Activated CD4-positive, alpha-beta memory T cell treated with anti-CD3 and anti-CD28 coated beads, Interleukin-2, amount 10 ng/mL, durations not matched to agents 7 days and 5 days (primary cell): ENCODE measurements around the gene TBC1D19. TPM values are rescaled to one million over a fixed set of nuclear protein-coding genes. Genes with fewer than 3 reads are reported as not detected.

Source experiments
- CTCF ChIA-PET: fragments of 350-600 bp; sonication (Branson Sonifier 250); formaldehyde crosslinking; loops from one replicate; lab custom pipeline; 2021; ENCODE audit warnings: antibody characterized with exemption, inconsistent platforms; lab: Charles Lee
- POLR2A ChIA-PET: fragments of 350-600 bp; sonication (Branson Sonifier 250); formaldehyde crosslinking; loops from one replicate; lab custom pipeline; 2021; ENCODE audit warnings: antibody characterized with exemption; lab: Charles Lee
- DNase-seq: peaks from one replicate; pipeline ENCODE4 v3.0.0-alpha.2; 2020
- H3K27ac Mint-ChIP-seq: one replicate; pipeline ENCODE4 v1.8.0; 2021; ENCODE audit warnings: mild to moderate bottlenecking, mixed read lengths
- H3K27me3 Mint-ChIP-seq: one replicate; pipeline ENCODE4 v1.8.0; 2021; ENCODE audit warnings: mixed read lengths
- H3K36me3 Mint-ChIP-seq: one replicate; pipeline ENCODE4 v1.8.0; 2021; ENCODE audit warnings: low read depth, mixed read lengths
- H3K4me1 Mint-ChIP-seq: one replicate; pipeline ENCODE4 v1.8.0; 2021; ENCODE audit warnings: mixed read lengths
- H3K4me3 Mint-ChIP-seq: one replicate; pipeline ENCODE4 v1.8.0; 2021; ENCODE audit warnings: mild to moderate bottlenecking, mixed read lengths
- H3K9me3 Mint-ChIP-seq: one replicate; pipeline ENCODE4 v1.8.0; 2021; ENCODE audit warnings: mixed read lengths
- total RNA-seq, 2 experiments: library from RNA; stranded (reverse); gene quantifications; one replicate each; pipeline ENCODE4 v1.2.3, GENCODE V29; 2021

TBC1D19 gene
- total RNA-seq, 2 experiments from 2014 or later: 5.6 to 7.1 TPM

GRCh38 chr4:26701786-26702227, 117.9 kb downstream of the TBC1D19 start:
- no peak overlapping the region for H3K4me3 Mint-ChIP-seq
- H3K9me3 Mint-ChIP-seq: peaks cover 5% of the 10 kb centered on the region
- ChIA-PET POLR2A (no interaction called here), CTCF (no interaction called here)
- H3K27me3 Mint-ChIP-seq: no peaks in the 10 kb centered on the region
- no peak overlapping the region for H3K27ac Mint-ChIP-seq
- H3K4me1 Mint-ChIP-seq: no peaks in the 10 kb centered on the region
- H3K36me3 Mint-ChIP-seq: no peaks in the 10 kb centered on the region
- no peak for DNase-seq

- Mint-ChIP-seq H3K9me3 (peaks cover 4% of the 10 kb centered on the region), H3K36me3 (no peaks in the 10 kb centered on the region), H3K27ac (no peak overlapping the region), H3K4me3 (no peak overlapping the region), H3K27me3 (no peaks in the 10 kb centered on the region), H3K4me1 (no peaks in the 10 kb centered on the region)
- CTCF ChIA-PET: no interaction called here
- POLR2A ChIA-PET: no interaction called here
- DNase-seq: no peak
Measured at GRCh38 chr4:26707342-26707741, 123.5 kb downstream of the TBC1D19 start.

GRCh38 chr4:26709246-26709645, 125.4 kb downstream of the TBC1D19 start:
- Mint-ChIP-seq H3K9me3 (peaks cover 4% of the 10 kb centered on the region), H3K36me3 (no peaks in the 10 kb centered on the region), H3K27ac (no peak overlapping the region), H3K4me3 (no peak overlapping the region), H3K4me1 (no peaks in the 10 kb centered on the region), H3K27me3 (no peaks in the 10 kb centered on the region)
- no peak for DNase-seq
- CTCF ChIA-PET: no interaction called here
- POLR2A ChIA-PET: no interaction called here

DNA sequence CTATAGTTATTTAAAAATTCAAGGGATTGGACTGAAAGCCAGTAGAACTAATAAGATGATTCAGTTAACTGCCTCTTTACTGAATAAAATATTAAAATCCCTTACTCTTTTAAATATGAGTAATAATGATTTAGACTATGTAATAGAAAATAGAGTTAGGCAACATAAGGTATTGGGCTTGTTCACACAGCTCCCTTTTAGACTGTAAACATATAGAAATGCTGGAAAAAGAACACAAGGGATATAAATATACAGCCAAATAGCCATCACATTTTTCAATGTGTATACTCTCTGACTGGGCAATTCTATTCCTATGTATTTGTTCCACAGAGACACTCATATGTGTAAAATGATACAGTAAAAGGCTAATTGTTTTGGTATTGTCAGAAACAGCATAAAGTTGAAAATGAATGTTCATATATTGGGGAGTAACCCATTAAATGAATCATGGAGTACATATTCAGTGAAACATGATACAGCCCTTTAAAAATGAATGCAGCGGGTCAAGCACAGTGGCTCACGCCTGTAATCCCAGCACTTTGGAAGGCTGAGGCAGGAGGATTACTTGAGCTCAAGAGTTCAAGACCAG, 129.8 kb downstream of the TBC1D19 start:
- no peaks in the 10 kb centered on the region for H3K36me3 Mint-ChIP-seq
- no peaks in the 10 kb centered on the region for H3K9me3 Mint-ChIP-seq
- POLR2A ChIA-PET: no interaction called here
- CTCF ChIA-PET: no interaction called here
- H3K27me3 Mint-ChIP-seq: no peaks in the 10 kb centered on the region
- no peak overlapping the region for H3K4me3 Mint-ChIP-seq
- H3K4me1 Mint-ChIP-seq: no peaks in the 10 kb centered on the region
- H3K27ac Mint-ChIP-seq: no peak overlapping the region
- no peak for DNase-seq

DNA sequence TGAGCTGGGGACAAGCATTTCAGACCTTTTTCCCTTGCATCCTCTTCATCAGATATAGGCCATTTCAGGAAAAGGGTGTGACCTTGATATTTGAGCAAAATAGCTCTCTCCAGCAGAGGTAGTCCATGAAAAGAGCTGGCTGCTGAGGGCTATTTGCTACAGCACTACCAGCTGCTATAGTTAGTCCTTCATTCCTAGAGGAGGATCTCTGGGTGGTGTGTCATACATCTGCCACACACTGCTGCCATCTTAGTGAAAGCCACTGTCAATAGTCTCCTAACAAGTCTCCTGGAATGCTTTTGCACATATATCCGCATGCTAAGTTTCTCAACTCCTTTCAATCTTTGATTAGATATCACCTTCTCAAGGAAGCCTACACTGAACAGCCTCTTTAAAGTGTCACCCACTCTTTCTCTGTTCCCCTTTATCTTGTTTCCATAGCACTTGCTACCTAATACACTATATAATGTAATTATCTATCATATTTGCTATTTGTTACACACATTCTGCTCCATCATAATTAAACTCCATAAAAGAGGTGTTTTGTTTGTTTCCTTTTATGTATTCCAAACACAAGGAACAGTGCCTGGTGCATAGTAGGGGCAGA, 131.9 kb downstream of the TBC1D19 start:
- Mint-ChIP-seq H3K4me3 (no peak overlapping the region), H3K36me3 (no peaks in the 10 kb centered on the region), H3K4me1 (no peaks in the 10 kb centered on the region), H3K27ac (no peak overlapping the region), H3K9me3 (no peaks in the 10 kb centered on the region), H3K27me3 (no peaks in the 10 kb centered on the region)
- DNase-seq: no peak
- POLR2A ChIA-PET: interaction anchor here (0.6 kb wide), 1 partner anchor 49 kb away, joined by 3 read pairs; no protein-coding TSS in a partner anchor
- CTCF ChIA-PET: no interaction called here

DNA sequence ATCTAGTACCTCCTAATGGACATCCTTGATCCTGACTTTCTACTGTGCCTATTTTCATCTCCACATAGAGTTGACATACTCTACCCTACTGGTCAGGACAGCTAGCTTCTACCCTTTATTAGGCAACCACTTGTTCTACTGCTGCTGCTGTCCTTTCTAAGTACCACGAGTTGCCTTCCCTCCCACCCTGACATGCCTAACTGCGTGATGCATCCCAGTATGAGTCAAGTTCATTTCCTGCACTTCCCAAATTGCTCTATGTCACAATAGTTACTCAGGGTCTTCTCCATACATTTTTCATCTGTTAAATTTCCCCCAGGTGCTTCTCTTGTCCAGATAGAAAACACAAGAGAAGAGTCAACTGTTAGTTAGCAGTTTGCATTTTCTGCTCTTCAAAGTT, 133.4 kb downstream of the TBC1D19 start:
- Mint-ChIP-seq H3K36me3 (no peaks in the 10 kb centered on the region), H3K4me1 (no peaks in the 10 kb centered on the region), H3K4me3 (no peak overlapping the region), H3K9me3 (no peaks in the 10 kb centered on the region), H3K27me3 (no peaks in the 10 kb centered on the region), H3K27ac (no peak overlapping the region)
- POLR2A ChIA-PET: no interaction called here
- no peak for DNase-seq
- CTCF ChIA-PET: no interaction called here

- CTCF ChIA-PET: interaction anchor here (1.0 to 1.3 kb wide), 2 partner anchors 9 to 138 kb away, joined by 3 read pairs; no protein-coding TSS in a partner anchor
Measured at GRCh38 chr4:26719954-26720552, 136.2 kb downstream of the TBC1D19 start.

GRCh38 chr4:26721685-26722084, 137.8 kb downstream of the TBC1D19 start:
- POLR2A ChIA-PET: no interaction called here
- Mint-ChIP-seq H3K4me1 (peaks cover 7% of the 10 kb centered on the region), H3K36me3 (no peaks in the 10 kb centered on the region), H3K27ac (no peak overlapping the region), H3K27me3 (no peaks in the 10 kb centered on the region), H3K9me3 (no peaks in the 10 kb centered on the region), H3K4me3 (no peak overlapping the region)
- CTCF ChIA-PET: interaction anchor here (0.7 to 0.8 kb wide), 2 partner anchors 48 to 264 kb away, joined by 3 read pairs; no protein-coding TSS in a partner anchor
- no peak for DNase-seq

More at GRCh38 chr4:26719954-26720552, 136.2 kb downstream of the TBC1D19 start:
- Mint-ChIP-seq H3K36me3 (no peaks in the 10 kb centered on the region), H3K9me3 (no peaks in the 10 kb centered on the region), H3K27me3 (no peaks in the 10 kb centered on the region), H3K4me1 (peaks cover 7% of the 10 kb centered on the region), H3K4me3 (no peak overlapping the region), H3K27ac (no peak overlapping the region)
- no peak for DNase-seq
- POLR2A ChIA-PET: no interaction called here

- Mint-ChIP-seq H3K4me1 (peaks cover 7% of the 10 kb centered on the region), H3K27me3 (no peaks in the 10 kb centered on the region), H3K4me3 (no peak overlapping the region), H3K27ac (no peak overlapping the region), H3K9me3 (no peaks in the 10 kb centered on the region), H3K36me3 (no peaks in the 10 kb centered on the region)
- no peak for DNase-seq
- ChIA-PET CTCF (no interaction called here), POLR2A (no interaction called here)
Measured at GRCh38 chr4:26723216-26723615, 139.3 kb downstream of the TBC1D19 start.

DNA sequence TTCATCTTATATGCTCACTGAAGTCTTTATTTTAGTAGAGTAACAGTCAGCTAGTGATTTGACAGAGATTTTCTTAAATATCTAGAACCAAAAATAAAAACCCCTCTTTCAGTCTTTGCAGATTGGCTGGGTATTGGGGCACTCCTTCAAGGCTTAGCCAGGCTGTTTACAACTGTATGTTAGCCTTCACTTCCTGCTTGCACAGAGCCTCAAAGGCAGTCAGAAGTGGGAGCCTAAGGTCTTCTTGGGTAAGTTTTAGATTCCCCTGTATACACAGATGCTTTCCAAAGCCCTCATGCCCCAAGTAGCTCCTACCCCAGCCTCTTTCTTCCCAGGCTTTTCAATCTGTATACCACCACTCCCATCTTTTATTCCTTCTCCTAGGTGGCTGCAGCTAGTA, 140.7 kb downstream of the TBC1D19 start:
- Mint-ChIP-seq H3K36me3 (no peaks in the 10 kb centered on the region), H3K27me3 (no peaks in the 10 kb centered on the region), H3K4me3 (no peak overlapping the region), H3K4me1 (peaks cover 7% of the 10 kb centered on the region), H3K27ac (no peak overlapping the region), H3K9me3 (no peaks in the 10 kb centered on the region)
- ChIA-PET CTCF (no interaction called here), POLR2A (no interaction called here)
- DNase-seq: no peak

DNA sequence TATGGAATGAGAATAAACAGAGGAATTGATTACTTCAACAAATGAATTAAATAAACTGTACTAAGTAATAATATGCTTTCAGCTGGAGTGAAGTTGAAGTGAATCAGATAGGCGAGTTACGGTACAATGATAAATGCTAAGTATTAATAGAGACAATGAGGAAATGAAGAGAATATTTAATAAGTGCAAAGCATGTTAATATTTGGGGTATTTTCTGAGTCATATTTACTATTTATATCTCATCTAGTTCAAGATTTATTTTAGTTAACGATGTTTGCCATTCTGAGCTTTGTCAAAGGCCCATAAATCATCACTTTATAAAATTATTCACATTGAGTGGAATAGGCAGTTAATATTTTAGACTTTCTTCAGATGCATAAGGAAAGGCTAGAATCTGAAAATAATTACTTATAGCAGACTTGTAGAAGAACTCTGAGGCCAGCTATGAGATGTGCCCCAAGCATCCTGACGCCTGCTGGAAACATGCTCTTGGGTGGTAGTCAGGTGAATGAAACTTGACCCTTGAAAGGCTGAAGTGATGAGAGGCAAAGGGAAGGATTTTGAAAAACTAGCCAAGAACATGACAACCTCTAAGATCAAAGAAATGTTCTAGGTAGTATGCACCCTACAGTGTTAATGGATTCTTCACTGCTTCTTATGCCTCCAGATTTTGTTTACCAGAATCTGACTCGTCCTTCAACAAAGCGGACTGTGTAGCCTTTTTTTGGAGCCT, 142.9 kb downstream of the TBC1D19 start:
- DNase-seq: no peak
- no peaks in the 10 kb centered on the region for H3K27me3 Mint-ChIP-seq
- ChIA-PET POLR2A (no interaction called here), CTCF (interaction anchor here (0.6 kb wide), 1 partner anchor 399 kb away, joined by 3 read pairs; no protein-coding TSS in a partner anchor)
- peaks cover 18% of the 10 kb centered on the region for H3K4me1 Mint-ChIP-seq
- H3K36me3 Mint-ChIP-seq: no peaks in the 10 kb centered on the region
- no peaks in the 10 kb centered on the region for H3K9me3 Mint-ChIP-seq
- H3K27ac Mint-ChIP-seq: no peak overlapping the region
- no peak overlapping the region for H3K4me3 Mint-ChIP-seq

GRCh38 chr4:26727844-26728243, 144.0 kb downstream of the TBC1D19 start:
- no peaks in the 10 kb centered on the region for H3K9me3 Mint-ChIP-seq
- no peak for DNase-seq
- H3K27ac Mint-ChIP-seq: no peak overlapping the region
- no peaks in the 10 kb centered on the region for H3K27me3 Mint-ChIP-seq
- CTCF ChIA-PET: no interaction called here
- peaks cover 17% of the 10 kb centered on the region for H3K4me1 Mint-ChIP-seq
- POLR2A ChIA-PET: no interaction called here
- H3K36me3 Mint-ChIP-seq: no peaks in the 10 kb centered on the region
- no peak overlapping the region for H3K4me3 Mint-ChIP-seq

- ChIA-PET CTCF (interaction anchor here (1.2 kb wide), 1 partner anchor 9 kb away, joined by 3 read pairs; no protein-coding TSS in a partner anchor), POLR2A (no interaction called here)
- no peak for DNase-seq
- no peak overlapping the region for H3K4me3 Mint-ChIP-seq
- H3K36me3 Mint-ChIP-seq: no peaks in the 10 kb centered on the region
- no peaks in the 10 kb centered on the region for H3K9me3 Mint-ChIP-seq
- H3K27me3 Mint-ChIP-seq: no peaks in the 10 kb centered on the region
- H3K4me1 Mint-ChIP-seq: peaks cover 11% of the 10 kb centered on the region
- H3K27ac Mint-ChIP-seq: no peak overlapping the region
Measured at GRCh38 chr4:26729027-26729426, 145.1 kb downstream of the TBC1D19 start.
